Ramos (cell line): Measurements from ENCODE around the gene MED8.

Source experiments
- in situ Hi-C: fragments of 300-500 bp; cut with MboI; formaldehyde crosslinking; loops from one replicate; pipeline ENCODE4 v1.14.3; 2022; ENCODE audit warnings: low sequenced_read_pairs; ENCODE audit not compliant: unreplicated experiment

Gene MED8

GRCh38 chr1:43389326-43390313, at the start of gene MED8, which contains the start of gene SZT2:
Gene MED8 (minus strand): TSS chr1:43389800. CDS start chr1:43389764, 36 bp downstream.
Gene SZT2 (plus strand): TSS chr1:43389899. CDS start chr1:43389969, 70 bp downstream.
- in situ Hi-C loops: no loop called here

DNA sequence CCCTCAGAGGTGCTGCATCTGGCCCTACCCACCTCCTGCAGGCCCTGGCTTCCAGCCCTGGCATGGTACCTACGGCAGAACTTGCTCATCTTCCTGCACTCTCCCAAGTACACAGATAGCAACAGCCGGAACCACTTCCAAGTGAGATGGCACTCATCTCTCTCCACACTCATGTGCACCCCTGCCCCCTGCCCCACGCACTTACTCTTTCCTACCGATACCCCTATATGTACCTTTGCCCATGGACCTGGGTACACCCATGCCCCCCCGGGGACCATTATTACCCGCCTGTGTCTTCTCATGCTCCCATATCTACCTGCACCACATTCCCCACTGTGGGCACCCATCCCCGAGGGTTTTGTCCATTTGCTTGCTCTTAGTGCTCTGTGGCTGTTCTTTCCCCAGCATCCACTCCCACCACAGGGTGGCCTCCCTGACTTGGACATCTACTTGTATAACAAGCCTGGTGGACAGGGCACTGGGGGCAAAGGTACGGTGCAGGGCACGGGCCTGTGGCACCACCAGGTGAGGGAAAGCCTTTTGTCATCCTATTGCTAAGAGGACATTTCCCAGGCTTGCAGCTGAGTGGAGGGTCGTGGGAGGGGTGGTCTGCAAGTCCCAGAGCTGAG, 49.5 kb upstream of the MED8 start:
- in situ Hi-C loops: no loop called here

DNA sequence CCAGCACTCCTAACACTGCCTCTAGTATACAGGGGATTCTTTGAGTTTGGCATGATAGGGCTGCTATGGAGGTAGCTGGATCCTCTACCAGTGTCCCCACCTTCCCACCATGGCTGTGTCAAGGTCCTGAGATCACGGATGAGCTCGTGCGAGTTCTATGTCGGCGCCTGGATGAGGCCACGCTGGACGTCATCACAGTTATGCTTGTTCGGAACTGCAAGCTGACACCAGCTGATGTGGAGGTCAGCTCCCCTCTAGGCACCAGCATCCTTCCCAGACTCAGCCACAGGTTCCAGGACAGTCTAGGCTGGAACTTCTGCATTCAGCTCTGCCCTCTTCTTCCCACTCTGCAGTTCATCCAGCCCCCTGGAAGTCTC, 49.0 kb upstream of the MED8 start:
- in situ Hi-C loops: no loop called here

DNA sequence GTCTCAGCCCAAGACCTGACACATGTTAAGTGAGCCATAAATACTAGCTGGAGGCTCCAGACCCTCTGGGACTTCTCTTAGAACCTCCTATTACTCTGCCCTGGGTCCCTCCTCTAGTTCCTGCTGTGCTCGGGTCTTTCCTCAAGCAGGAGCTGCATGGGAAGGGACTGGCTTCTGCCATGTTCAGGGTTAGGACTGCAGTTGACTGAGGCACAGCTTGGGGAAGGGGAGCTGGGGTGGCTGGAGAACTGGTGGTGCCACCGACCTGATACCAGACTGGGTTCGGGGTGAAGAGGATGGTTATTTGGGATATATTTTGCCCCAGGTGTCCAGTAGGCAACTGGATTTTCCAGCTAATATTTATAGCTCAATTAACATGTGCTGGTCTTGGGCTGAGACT, 48.4 kb upstream of the MED8 start:
- in situ Hi-C loops: no loop called here

- in situ Hi-C loops: no loop called here
Measured at GRCh38 chr1:43437031-43437973, 47.7 kb upstream of the MED8 start.

DNA sequence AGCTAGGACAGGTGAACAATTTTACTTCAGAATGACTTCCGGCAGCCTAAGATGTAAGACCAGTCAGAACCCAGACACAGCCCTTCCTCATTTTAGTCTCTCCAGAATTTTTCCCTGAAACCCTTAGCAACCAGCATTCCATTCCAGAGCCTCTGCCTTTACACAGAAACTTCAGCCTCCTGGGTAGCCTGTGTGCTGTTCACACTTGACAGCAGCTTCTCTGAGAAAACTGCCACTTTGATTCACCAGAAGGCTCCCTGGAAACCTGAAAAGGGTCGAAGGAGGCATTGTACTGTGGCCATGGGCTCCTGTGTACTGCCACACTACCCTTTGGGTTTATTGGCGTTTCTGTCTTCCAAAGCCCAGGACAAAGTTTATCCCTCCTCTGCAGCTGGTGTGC, 46.8 kb upstream of the MED8 start:
- in situ Hi-C loops: no loop called here

GRCh38 chr1:43435146-43436145, 45.8 kb upstream of the MED8 start:
- in situ Hi-C loops: no loop called here

DNA sequence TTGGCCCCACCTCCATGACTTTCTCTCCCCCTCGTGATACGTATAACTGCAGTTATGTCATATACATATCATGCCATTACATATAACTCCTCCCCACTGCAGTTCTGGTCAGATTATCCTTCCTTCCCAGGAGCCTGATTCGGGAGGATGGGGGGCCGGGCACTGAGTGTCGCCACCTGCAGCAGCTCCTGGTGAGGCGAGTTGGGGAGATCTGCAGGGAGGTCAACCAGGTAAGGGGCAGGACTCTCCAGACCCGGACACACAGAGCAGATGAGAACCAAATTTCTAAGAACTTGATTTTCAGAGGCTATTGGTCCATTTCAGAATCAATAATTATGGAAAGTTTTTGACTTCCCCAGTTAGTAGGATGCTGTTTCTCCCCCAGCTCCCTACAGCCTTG, 44.7 kb upstream of the MED8 start:
- in situ Hi-C loops: no loop called here

GRCh38 chr1:43432907-43433306, 43.3 kb upstream of the MED8 start:
- in situ Hi-C loops: no loop called here

- in situ Hi-C loops: no loop called here
Measured at GRCh38 chr1:43432171-43432860, 42.7 kb upstream of the MED8 start.

DNA sequence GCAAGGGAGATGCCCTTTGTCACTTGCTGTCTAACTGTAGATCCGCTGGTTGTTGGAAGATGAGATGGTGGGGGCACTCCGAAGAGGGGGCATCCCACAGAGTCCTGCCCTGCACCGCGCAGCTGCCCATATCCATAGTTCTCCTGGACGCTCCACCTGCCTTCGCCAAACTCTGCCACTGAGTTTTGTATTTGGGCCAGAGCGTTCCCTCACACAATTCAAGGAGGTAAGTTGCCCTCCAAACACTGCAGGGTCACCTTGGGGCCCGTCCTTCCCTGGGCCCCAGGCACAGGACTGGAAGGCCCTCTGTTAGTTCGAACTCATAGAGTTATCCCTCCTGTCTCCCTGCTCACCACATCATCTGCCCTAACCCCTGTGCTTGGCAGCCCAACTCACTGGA, 42.1 kb upstream of the MED8 start:
- in situ Hi-C loops: no loop called here

DNA sequence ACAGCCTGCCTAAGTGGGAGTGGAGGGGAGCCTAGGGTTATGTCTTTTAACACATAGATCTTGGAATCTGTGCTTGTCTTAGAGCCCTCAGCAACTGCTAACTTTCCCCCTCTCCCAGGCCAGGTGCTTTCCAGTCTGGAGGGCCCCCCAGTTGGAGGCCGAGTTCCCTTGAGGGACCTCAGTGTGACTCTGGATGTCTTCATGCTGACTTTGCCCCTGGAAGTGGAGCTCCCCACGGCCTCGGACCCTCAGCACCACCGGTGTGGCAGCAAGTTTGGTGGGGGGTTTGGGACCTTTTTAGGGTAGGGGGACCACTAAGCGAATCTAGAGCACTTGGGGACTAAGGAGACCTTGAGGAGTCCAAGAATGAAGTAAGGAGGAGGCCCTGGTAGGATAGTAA, 41.2 kb upstream of the MED8 start:
- in situ Hi-C loops: no loop called here

- in situ Hi-C loops: no loop called here
Measured at GRCh38 chr1:43427941-43428340, 38.3 kb upstream of the MED8 start.

DNA sequence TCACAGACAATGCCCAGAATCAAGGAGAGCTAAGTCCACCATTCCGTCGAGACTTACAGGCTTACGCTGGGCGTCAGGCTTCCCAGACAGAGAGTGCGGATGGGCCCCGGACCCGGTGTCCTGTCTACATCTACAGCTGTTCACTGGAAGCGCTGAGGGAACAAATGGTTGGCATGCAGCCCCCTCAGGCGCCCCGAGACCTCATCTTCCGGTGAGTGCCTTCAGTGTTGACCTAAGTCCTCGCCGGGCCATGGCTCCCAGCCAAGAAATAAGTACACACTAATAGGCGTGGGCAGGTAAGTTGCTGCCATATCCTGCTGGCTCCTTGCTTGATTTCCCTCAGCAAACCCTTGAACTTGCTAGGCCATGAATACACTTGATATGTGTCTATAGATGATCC, 37.9 kb upstream of the MED8 start:
- in situ Hi-C loops: no loop called here

GRCh38 chr1:43426221-43426620, 36.6 kb upstream of the MED8 start:
- in situ Hi-C loops: no loop called here

- in situ Hi-C loops: no loop called here
Measured at GRCh38 chr1:43425045-43425444, 35.4 kb upstream of the MED8 start.

GRCh38 chr1:43423672-43424550, 34.3 kb upstream of the MED8 start:
- in situ Hi-C loops: no loop called here
